Breast epithelium (tissue), 3 donors: Measurements from ENCODE around the gene CTAGE4.
"Not testable (repeated sequence)": the region's sequence is repeated elsewhere in the genome, so short reads cannot be mapped to it uniquely, and the experiment has no call there.

Experiments
- POLR2A ChIP-seq: fragments of 450-650 bp; IDR thresholded peaks from one replicate; pipeline ENCODE4 v1.6.1; 2016; ENCODE audit warnings: antibody characterized with exemption, mild to moderate bottlenecking, moderate library complexity
- POLR2AphosphoS5 ChIP-seq, 3 donors: sonication (generic); formaldehyde crosslinking; IDR thresholded peaks; one replicate each; pipeline ENCODE4 v1.6.1; 2017; ENCODE audit warnings: antibody characterized with exemption in 3 of 3
- TF ChIP-seq, protein P1 (sequence below), 3 donors: fragments of 450-650 bp; IDR thresholded peaks; one replicate each; pipeline ENCODE4 v1.5.1; 2016 to 2017; ENCODE audit warnings: antibody characterized with exemption in 3 of 3, mild to moderate bottlenecking in 3 of 3, moderate library complexity in 3 of 3

DNA sequence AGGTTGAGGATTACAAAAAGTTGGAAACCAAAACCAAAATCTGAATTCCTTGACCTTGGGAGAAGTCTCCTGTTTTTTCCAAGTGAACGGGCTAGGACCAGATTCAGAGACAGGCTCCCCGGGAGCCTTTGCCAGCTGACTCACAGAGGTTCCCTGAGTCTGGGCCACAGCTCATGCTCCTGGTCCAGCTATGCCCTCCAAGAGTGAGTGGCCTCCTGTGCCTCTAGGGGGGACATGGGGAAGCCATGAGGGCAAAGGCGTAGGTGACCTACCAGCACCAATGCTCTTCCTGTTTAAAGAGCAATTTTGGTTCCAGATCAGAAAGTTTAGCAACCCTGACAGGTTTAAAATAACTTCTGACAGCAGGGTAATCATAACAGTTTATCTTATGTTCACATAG, 45.5 kb downstream of the CTAGE4 start:
- not testable (repeated sequence) for TF ChIP-seq POLR2A; POLR2AphosphoS5 (IDR thresholded peaks at IDR 0.05)
- TF ChIP-seq, protein P1, sequence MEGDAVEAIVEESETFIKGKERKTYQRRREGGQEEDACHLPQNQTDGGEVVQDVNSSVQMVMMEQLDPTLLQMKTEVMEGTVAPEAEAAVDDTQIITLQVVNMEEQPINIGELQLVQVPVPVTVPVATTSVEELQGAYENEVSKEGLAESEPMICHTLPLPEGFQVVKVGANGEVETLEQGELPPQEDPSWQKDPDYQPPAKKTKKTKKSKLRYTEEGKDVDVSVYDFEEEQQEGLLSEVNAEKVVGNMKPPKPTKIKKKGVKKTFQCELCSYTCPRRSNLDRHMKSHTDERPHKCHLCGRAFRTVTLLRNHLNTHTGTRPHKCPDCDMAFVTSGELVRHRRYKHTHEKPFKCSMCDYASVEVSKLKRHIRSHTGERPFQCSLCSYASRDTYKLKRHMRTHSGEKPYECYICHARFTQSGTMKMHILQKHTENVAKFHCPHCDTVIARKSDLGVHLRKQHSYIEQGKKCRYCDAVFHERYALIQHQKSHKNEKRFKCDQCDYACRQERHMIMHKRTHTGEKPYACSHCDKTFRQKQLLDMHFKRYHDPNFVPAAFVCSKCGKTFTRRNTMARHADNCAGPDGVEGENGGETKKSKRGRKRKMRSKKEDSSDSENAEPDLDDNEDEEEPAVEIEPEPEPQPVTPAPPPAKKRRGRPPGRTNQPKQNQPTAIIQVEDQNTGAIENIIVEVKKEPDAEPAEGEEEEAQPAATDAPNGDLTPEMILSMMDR (IDR thresholded peaks at IDR 0.05): not testable (repeated sequence)
